Esophagus muscularis mucosa (tissue), 4 donors: ENCODE results near the gene BCL11B.

Source experiments
- CTCF ChIP-seq, 3 experiments: fragments of 200-600 bp in 2 of 3; fragments of 450-650 bp in 1 of 3; sonication (generic) in 2 of 3; IDR thresholded peaks; one replicate each; pipeline ENCODE4 v1.5.1; 2017 to 2019; ENCODE audit warnings: antibody characterized with exemption in 3 of 3, mild to moderate bottlenecking in 2 of 3, moderate library complexity in 1 of 3
- EP300 ChIP-seq: sonication (generic); formaldehyde crosslinking; IDR thresholded peaks from one replicate; pipeline ENCODE4 v1.6.1; 2017; ENCODE audit warnings: antibody characterized with exemption
- POLR2A ChIP-seq: fragments of 450-650 bp; IDR thresholded peaks from one replicate; pipeline ENCODE4 v1.6.1; 2017; ENCODE audit warnings: antibody characterized with exemption, moderate library complexity, mild to moderate bottlenecking, low read depth
- POLR2AphosphoS5 ChIP-seq, 2 donors: sonication (generic); formaldehyde crosslinking; IDR thresholded peaks; one replicate each; pipeline ENCODE4 v1.6.1; 2017; ENCODE audit warnings: antibody characterized with exemption in 2 of 2

- TF ChIP-seq POLR2AphosphoS5 (IDR thresholded peaks at IDR 0.05) (no peak), CTCF (IDR thresholded peaks at IDR 0.05) (no peak), POLR2A (no peak), EP300 (no peak)
Observed at GRCh38 chr14:99309220-99309766, 37.3 kb upstream of the BCL11B start.
